ENCODE data around the gene BTBD16. TPM values are rescaled to one million over a fixed set of nuclear protein-coding genes. Genes with fewer than 3 reads are reported as not detected.

BTBD16 gene
- total RNA-seq, 2 donors from 2014 or later, result 0.62 TPM; not detected in 1

GRCh38 chr10:122251459-122252255 is 19.4 kb upstream of the BTBD16 start:
- H3K4me1 ChIP-seq (replicated peaks), result no peaks in the 10 kb centered on the region
- intact Hi-C loops (cut with DNase I), result no loop called here
- TF ChIP-seq POLR2AphosphoS5 (IDR thresholded peaks at IDR 0.05) (no peak), POLR2A (IDR thresholded peaks at IDR 0.05) (no peak), CTCF (IDR thresholded peaks at IDR 0.05) (no peak)
- 91% methylated on average over 11 of the region's 11 CpGs for whole genome bisulfite sequencing
- no peak for DNase-seq (ENCODE audit: low spot score)
- H3K27ac ChIP-seq, result no peak overlapping the region
- no peaks in the 10 kb centered on the region for H3K27me3 ChIP-seq (replicated peaks; ENCODE audit: insufficient read depth)
- no peak overlapping the region for H3K4me3 ChIP-seq
- no peaks in the 10 kb centered on the region for H3K9me3 ChIP-seq
- no peaks in the 10 kb centered on the region for H3K36me3 ChIP-seq

- no peak for DNase-seq (ENCODE audit: low spot score)
- no peak for TF ChIP-seq CTCF (IDR thresholded peaks at IDR 0.05)
- H3K36me3 ChIP-seq, result no peaks in the 10 kb centered on the region
- WGBS, result 73% methylated on average over 3 of the region's 3 CpGs
- no peaks in the 10 kb centered on the region for H3K4me1 ChIP-seq (replicated peaks)
- no peak overlapping the region for H3K27ac ChIP-seq
- no peaks in the 10 kb centered on the region for H3K9me3 ChIP-seq
- intact Hi-C loops (cut with DNase I), result no loop called here
- H3K27me3 ChIP-seq (replicated peaks; ENCODE audit: insufficient read depth), result no peaks in the 10 kb centered on the region
- no peak overlapping the region for H3K4me3 ChIP-seq
These were observed 18.3 kb upstream of the BTBD16 start for GRCh38 chr10:122252805-122253204.

- no peaks in the 10 kb centered on the region for H3K4me1 ChIP-seq (replicated peaks)
- intact Hi-C loops (cut with DNase I), result no loop called here
- H3K9me3 ChIP-seq, result no peaks in the 10 kb centered on the region
- no peak overlapping the region for H3K4me3 ChIP-seq
- H3K27me3 ChIP-seq (replicated peaks; ENCODE audit: insufficient read depth), result no peaks in the 10 kb centered on the region
- TF ChIP-seq POLR2AphosphoS5 (IDR thresholded peaks at IDR 0.05) (no peak), CTCF (IDR thresholded peaks at IDR 0.05) (no peak), POLR2A (IDR thresholded peaks at IDR 0.05) (no peak)
- H3K36me3 ChIP-seq, result no peaks in the 10 kb centered on the region
- no peak overlapping the region for H3K27ac ChIP-seq
- 100% methylated on average over 2 of the region's 2 CpGs for WGBS
- no peak for DNase-seq (ENCODE audit: low spot score)
These were observed 17.5 kb upstream of the BTBD16 start for GRCh38 chr10:122253605-122254004.

- H3K9me3 ChIP-seq, result no peaks in the 10 kb centered on the region
- intact Hi-C loops (cut with DNase I), result no loop called here
- H3K4me3 ChIP-seq, result no peak overlapping the region
- H3K4me1 ChIP-seq (replicated peaks), result no peaks in the 10 kb centered on the region
- H3K27me3 ChIP-seq (replicated peaks; ENCODE audit: insufficient read depth), result no peaks in the 10 kb centered on the region
- WGBS, result 75% methylated on average over 5 of the region's 5 CpGs
- no peak for TF ChIP-seq POLR2AphosphoS5 (IDR thresholded peaks at IDR 0.05)
- TF ChIP-seq CTCF (IDR thresholded peaks at IDR 0.05), result no peak
- no peak for TF ChIP-seq POLR2A (IDR thresholded peaks at IDR 0.05)
- no peak for DNase-seq (ENCODE audit: low spot score)
- H3K36me3 ChIP-seq, result no peaks in the 10 kb centered on the region
- H3K27ac ChIP-seq, result no peak overlapping the region
These were observed 16.3 kb upstream of the BTBD16 start for GRCh38 chr10:122254831-122255230.

Measured in prostate gland (tissue), 2 donors.